Effector CD8-positive, alpha-beta T cell (primary cell): ENCODE results near the gene OSCAR.
"Not testable (repeated sequence)": the region's sequence is repeated elsewhere in the genome, so short reads cannot be mapped to it uniquely, and the experiment has no call there.

Experiments
- DNase-seq: peaks from one replicate; lab custom pipeline; 2025; lab: John Stamatoyannopoulos, UW

The OSCAR gene

DNA sequence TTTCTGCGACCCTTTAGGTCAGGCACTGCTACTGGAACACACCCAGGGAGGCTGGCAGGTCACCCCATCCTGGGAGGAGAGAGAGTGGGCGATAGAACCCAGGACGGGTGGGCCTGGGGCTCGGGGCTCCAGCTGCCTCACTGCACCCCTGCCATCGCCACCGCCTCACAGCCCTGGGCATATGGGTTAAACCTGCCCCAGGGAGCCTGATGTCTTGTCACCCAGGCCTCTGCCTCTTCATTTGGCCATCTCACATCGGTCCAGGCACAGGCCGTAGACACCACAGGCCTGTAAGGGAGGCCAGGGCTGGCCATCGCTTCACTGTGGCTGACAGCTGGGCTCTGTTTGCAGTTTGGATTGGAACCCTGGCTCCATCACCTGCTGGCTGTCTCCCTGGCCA lies 25.1 kb upstream of the OSCAR start:
- no peak for DNase-seq

GRCh38 chr19:54124393-54124792 lies 23.8 kb upstream of the OSCAR start:
- DNase-seq = no peak

DNA sequence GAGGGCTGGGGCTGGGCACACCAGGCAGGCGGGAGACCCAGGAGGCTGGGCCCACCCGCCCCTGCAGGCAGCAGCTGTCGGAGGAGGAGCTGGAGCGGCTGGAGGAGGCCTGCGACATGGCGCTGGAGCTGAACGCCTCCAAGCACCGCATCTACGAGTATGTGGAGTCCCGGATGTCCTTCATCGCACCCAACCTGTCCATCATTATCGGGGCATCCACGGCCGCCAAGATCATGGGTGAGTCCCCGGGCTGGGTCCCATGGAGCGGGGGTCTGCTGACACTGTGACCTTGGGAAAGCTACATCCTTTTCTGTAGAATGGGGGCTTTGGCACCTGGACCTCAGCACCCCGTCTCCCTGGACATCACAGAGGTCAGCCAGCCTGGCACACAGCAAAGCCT lies 23.1 kb upstream of the OSCAR start:
- no peak for DNase-seq

DNA sequence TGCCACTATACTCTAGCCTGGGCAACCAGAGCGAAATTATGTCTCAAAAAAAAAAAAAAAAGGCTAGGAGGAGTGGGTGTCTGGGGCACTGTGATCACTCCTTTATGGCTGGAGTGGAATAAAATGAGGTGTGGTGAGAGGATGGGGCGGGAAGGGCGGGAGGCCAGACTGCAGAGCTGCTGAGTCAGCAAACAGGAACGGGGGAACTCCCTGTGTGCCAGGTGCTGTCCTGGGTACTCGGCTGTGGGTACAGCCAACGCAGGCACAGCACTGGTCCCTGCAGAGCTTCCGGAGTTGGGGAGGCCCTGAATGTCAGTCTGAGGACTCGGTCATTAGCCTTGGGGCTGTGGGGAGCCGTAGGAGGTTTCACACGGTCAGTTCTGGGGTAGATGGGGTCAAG lies 20.7 kb upstream of the OSCAR start:
- no peak for DNase-seq

- DNase-seq = peak; percentile 93
Measured at GRCh38 chr19:54115109-54116063, 14.8 kb upstream of the OSCAR start, which contains the start of the genes PRPF31 and TFPT. Gene PRPF31 (plus strand): TSS chr19:54115754. CDS start chr19:54118279, 2,525 bp downstream. Gene TFPT (minus strand): TSS chr19:54115657. CDS start chr19:54115269, 388 bp downstream.

- DNase-seq = peak; percentile 21
Measured at GRCh38 chr19:54114340-54115108, 13.9 kb upstream of the OSCAR start.

DNA sequence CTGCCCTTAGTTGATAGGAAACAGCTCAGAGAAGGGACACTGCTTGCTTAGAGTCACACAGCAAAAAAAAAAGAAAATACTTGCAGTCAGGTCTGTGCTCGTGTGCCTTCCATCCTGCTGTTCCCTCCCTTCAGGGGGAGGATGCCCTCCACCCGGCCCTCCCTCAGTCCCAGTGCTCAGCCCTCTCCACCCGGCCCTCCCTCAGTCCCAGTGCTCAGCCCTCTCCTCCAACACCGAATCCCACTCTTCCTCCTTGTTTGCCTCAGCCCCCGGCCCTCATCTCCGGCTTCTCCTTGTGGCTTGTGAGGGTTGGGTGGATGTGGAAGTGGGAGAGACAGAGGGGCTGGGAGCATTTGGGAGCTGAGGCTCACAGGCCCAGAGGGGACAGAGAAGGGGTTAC lies 9.0 kb upstream of the OSCAR start:
- DNase-seq = no peak

GRCh38 chr19:54108496-54108895 lies 7.9 kb upstream of the OSCAR start:
- DNase-seq = no peak

DNA sequence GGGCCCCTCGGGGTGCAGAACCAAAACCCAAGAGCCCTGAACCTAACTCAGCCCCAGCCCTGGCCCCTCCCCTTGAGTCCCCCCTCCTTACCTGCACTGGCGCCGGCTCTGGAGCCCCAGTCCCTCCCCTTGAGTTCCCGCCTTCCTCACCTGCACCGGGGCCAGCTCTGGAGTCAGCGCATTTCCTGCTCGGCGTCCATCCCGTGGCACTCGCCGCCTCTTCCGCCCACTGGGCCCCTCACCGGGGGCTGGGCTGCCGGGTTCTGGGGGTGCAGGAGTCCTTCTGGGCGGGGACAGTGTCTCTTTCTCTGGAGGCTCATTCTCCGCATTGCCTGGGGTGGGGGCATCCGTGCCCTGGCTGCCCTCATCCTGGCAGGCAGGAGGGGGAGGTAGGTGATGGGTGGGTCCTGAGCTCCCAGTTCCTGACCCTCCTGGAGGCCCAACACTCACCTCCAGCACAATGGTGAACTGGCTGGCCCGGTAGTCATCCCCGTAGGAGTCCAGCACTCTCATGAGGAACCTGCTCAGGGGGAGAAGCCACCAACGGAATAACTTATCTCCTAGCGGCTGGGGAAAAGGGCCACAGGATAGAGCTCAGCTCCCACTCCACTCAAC lies 7.4 kb upstream of the OSCAR start:
- DNase-seq = no peak

DNA sequence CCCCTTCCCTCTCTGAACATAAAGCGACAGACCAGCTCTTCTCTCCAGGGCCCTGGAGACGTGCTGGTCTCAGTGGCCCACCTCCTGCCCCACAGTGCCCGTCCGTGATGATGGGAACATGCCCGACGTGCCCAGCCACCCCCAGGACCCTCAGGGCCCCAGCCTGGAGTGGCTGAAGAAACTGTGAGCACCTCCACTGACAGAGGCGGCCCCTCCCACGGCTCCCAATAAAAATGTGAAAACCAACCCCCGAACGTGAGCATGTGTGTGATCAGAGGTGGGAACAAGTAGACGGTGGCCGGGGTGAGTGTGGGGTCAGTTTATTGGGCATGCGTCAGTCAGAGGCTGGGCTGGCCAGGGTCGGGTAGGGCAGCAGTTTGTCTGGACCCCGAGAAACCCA lies 6.1 kb upstream of the OSCAR start:
- no peak for DNase-seq

- no peak for DNase-seq
Measured at GRCh38 chr19:54105796-54106195, 5.2 kb upstream of the OSCAR start.

DNA sequence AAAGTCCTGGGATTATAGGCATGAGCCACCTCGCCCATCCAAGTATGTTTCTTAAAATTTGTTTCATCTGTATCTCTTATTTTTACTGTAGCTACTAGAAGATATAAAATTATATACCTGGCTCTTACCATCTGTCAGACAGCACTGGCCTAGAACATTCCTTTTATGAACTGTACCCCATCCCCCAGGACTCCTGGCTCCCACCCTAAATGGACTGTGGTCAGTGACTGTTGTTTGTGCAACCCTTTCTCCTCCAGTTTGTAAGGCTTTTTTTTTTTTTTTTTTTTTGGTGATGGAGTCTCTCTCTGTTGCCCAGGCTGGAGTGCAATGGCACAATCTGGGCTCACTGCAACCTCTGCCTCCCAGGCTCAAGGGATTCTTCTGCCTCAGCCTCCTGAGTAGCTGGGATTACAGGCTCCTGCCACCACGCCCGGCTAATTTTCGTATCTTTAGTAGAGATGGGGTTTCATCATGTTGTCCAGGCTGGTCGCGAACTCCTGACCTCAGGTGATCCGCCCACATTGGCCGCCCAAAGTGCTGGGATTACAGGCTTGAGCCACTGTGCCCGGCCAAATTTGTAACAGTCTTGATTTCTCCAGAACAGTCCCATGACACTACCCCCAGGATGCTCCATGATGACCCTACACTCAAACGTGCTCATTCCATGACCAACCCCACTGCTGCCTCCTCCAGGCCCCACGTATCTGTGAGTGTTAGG lies 4.6 kb upstream of the OSCAR start:
- no peak for DNase-seq

GRCh38 chr19:54102421-54103169 lies 2.0 kb upstream of the OSCAR start, which contains the start of gene NDUFA3:
Gene NDUFA3 (plus strand): TSS chr19:54102855. CDS start chr19:54102879, 24 bp downstream.
- peak; percentile 97 for DNase-seq

DNA sequence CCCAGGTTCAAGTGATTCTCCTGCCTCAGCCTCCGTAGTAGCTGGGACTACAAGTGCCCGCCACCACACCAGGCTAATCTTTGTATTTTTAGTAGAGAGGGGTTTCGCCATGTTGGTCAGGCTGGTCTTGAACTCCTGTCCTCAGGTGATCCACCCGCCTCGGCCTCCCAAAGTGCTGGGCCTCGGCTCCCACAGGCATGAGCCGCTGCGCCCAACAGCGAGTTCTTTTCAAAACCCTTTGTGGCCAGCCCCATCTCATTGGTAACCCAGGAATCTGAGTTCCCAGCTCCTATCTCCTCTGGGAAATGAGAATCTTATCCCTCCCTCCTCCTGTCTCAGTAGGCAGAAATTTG lies 724 bp downstream of the OSCAR start:
- DNase-seq = not testable (repeated sequence)

DNA sequence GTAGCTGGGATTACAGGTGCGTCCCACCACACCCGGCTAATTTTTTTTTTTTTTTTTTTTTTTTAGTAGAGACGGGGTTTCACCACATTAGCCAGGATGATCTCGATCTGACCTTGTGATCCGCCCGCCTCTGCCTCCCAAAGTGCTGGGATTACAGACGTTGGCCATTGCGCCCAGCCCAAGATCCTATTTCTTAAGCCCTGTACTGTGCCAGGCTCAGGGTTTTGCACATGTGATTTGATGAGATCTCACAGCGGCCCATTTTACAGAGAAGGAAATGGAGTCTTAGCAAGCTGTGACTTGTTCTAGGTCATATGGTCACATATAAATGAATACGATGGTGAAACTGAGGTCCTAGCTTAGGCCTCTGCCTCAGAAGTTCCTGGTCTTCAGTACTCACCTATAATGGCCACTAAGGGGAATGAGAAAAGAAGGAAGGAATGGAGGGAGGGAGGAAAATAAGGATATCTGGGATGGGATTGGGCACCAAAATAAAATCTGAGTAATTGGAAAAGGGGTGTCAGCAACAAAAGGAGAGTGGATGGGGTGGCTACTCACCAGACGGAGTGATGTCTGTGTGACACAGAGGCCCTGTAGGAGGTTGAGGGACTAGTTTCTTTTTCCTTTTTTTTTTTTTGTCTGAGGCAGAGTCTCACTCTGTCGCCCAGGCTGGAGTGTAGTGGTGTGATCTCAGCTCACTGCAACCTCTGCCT lies 1.3 kb downstream of the OSCAR start:
- no peak for DNase-seq

DNA sequence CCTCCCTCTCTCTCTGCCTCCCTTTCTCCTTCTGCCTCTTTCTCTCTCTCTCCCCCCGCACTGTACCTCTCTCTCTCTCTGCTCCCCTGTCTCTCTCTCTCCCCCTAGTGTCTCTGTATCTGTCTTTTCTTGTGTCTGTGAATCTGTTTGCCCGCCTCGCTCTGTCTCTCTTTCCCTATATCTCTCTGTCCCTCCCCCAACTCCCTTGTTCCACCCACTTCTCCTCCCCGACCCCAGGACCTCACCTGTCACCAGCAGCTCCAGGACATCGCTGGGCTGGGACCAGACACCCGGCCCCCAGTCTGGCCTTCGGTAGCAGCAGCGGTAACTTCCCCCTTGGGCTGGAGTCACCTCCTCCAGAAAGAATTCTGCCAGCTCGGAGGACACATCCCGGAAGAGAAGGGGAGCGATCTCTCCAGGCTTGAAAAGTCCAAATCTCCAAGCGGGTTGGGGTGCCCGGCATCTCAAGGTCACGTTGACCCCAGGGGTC lies 3.9 kb downstream of the OSCAR start:
- no peak for DNase-seq

DNA sequence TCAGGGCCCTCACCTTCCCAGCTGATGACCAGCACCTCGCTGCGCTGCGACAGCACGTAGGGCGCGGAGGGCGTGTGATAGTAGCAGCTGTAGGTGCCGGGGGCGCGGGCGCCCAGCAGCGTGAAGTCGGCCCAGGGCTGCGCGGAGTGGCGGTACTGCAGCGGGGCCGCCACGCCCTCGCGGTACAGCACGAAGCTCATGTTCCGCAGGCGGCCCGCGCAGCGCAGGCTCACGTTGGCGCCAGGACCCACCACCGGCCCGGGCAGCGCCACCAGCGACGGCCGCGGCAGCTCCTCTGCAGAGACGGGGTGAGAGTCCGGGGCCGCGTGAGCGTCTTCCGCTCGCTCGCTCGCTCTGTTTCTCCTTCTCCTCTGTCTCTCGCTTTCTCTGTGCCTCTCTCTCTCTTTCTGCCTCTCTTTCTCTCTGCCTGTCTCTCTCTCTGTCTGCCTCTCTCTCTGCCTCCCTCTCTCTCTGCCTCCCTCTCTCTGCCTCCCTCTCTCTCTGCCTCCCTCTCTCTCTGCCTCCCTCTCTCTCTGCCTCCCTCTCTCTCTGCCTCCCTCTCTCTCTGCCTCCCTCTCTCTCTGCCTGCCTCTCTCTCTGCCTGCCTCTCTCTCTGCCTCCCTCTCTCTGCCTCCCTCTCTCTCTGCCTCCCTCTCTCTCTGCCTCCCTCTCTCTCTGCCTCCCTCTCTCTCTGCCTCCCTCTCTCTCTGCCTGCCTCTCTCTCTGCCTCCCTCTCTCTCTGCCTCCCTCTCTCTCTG lies 4.6 kb downstream of the OSCAR start:
- peak; percentile 14 for DNase-seq

DNA sequence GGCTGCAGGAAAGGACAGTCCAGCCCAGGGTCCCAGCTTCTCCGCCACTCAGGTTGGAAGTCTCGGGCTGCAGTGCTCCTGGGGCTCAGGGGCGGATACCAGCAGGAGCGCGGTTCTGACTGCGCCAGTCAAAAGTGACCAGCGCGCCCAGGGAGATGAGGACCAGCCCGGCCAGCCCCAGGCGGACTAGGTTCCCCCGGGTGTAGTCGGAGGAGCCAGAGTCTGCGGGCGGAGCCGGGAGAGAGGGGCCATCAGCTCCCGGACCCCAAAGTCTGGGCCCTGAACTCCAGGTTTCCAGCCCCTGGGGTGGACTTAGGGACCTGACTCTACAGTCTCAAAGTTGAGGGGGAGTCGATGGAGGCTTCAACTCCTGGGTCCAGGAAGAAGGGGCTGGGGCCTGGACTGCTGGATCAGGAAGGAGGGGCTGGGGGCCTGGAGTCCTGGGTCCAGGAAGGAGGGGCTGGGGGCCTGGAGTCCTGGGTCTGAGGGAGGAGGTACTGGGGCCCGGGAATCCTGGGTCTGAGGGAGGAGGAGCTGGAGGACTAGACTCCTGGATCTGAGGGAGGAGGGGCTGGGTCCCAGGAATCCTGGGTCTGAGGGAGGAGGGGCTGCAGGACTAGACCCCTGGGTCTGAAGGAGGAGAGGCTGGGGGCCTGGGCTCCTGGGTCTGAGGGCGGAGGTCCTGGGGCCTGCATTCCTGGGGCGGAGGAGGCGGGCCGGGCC lies 5.3 kb downstream of the OSCAR start:
- no peak for DNase-seq
